Measurements from ENCODE around the gene ZNF691. TPM values are rescaled to one million over a fixed set of nuclear protein-coding genes. Genes with fewer than 3 reads are reported as not detected.
A peak's percentile ranks its signal among the peaks of the same experiment; 100 is the strongest.

The ZNF691 gene
- polyA plus RNA-seq, 1 of the 3 experiments (the other 2 are of a cell fraction), result 7.2 TPM

GRCh38 chr1:42820813-42821212 lies 25.6 kb upstream of the ZNF691 start (continued):
- TF ChIP-seq, protein P1, sequence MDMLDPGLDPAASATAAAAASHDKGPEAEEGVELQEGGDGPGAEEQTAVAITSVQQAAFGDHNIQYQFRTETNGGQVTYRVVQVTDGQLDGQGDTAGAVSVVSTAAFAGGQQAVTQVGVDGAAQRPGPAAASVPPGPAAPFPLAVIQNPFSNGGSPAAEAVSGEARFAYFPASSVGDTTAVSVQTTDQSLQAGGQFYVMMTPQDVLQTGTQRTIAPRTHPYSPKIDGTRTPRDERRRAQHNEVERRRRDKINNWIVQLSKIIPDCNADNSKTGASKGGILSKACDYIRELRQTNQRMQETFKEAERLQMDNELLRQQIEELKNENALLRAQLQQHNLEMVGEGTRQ (IDR thresholded peaks at IDR 0.05; ENCODE audit: borderline replicate concordance, low read depth, low read length), result no peak
- TF ChIP-seq FOXJ3 (CRISPR knock-in tag; IDR thresholded peaks at IDR 0.05) (no peak), SIN3A (IDR thresholded peaks at IDR 0.05; ENCODE audit: borderline replicate concordance, low read depth, low read length) (no peak)

DNA sequence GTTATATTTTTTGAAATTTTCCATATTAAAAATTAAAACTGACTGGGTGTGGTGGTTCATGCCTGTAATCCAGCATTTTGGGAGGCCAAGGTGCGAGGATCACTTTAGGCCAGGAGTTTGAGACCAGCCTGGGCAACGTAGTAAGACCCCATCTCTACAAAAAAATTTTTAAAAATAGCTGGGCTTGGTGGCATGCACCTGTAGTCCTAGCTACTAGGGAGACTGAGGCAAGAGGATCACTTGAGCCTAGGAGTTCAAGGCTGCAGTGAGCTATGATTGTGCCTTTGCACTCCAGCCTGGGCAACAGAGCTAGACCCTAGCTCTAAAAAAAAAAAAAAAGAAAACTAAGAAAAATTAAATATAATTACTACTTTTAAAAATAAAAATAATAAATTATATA lies 24.7 kb upstream of the ZNF691 start:
- TF ChIP-seq, protein P2, sequence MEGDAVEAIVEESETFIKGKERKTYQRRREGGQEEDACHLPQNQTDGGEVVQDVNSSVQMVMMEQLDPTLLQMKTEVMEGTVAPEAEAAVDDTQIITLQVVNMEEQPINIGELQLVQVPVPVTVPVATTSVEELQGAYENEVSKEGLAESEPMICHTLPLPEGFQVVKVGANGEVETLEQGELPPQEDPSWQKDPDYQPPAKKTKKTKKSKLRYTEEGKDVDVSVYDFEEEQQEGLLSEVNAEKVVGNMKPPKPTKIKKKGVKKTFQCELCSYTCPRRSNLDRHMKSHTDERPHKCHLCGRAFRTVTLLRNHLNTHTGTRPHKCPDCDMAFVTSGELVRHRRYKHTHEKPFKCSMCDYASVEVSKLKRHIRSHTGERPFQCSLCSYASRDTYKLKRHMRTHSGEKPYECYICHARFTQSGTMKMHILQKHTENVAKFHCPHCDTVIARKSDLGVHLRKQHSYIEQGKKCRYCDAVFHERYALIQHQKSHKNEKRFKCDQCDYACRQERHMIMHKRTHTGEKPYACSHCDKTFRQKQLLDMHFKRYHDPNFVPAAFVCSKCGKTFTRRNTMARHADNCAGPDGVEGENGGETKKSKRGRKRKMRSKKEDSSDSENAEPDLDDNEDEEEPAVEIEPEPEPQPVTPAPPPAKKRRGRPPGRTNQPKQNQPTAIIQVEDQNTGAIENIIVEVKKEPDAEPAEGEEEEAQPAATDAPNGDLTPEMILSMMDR (IDR thresholded peaks at IDR 0.05), result no peak
- CTCF ChIA-PET, result interaction anchor here (0.6 to 3.4 kb wide), 2 partner anchors 25 to 252 kb away, joined by 3 to 13 read pairs; partner anchors contain the start of gene ZNF691

GRCh38 chr1:42822800-42823392 lies 23.5 kb upstream of the ZNF691 start:
- POLR2A ChIA-PET, result no interaction called here
- H3K4me1 ChIP-seq (ENCODE audit: control insufficient read depth in 1 of 2, insufficient read depth in 2 of 2, low read depth in 1 of 2, low read length in 1 of 2), result peaks cover 19 to 22% of the 10 kb centered on the region in 2 experiments; a peak in 3 of 4 replicates
- no peaks in the 10 kb centered on the region for H3K9me2 ChIP-seq
- H3K27me3 ChIP-seq (ENCODE audit: insufficient read depth), result no peaks in the 10 kb centered on the region
- peak; percentile 43 for DNase-seq
- peak overlapping the region; percentile 63 to 83; a peak in 3 of 4 replicates for H3K27ac ChIP-seq (ENCODE audit: low read depth in 2 of 2, low read length in 1 of 2)
- H3K4me2 ChIP-seq, result no peak overlapping the region
- peaks cover 5% of the 10 kb centered on the region for H3F3A ChIP-seq (replicated peaks; ENCODE audit: insufficient read depth)
- H3K4me3 ChIP-seq (ENCODE audit: low read depth in 2 of 2, low read length in 1 of 2), result no peak overlapping the region
- H3K79me2 ChIP-seq (ENCODE audit: insufficient read depth), result peaks cover 26% of the 10 kb centered on the region
- CTCF ChIA-PET, result interaction anchor here (0.8 to 3.4 kb wide), 4 partner anchors 23 to 251 kb away, joined by 3 to 13 read pairs (median 3); partner anchors contain the start of gene ZNF691
- H2AFZ ChIP-seq (ENCODE audit: low read depth), result no peak overlapping the region
- H3K36me3 ChIP-seq (replicated peaks in 1 of 2; ENCODE audit: control insufficient read depth in 1 of 2, insufficient read depth in 2 of 2, low read length in 1 of 2), result peaks cover 0 to 4% of the 10 kb centered on the region in 2 experiments
- no peak overlapping the region for H3K9ac ChIP-seq
- TF ChIP-seq RAD21 (IDR thresholded peaks at IDR 0.05; ENCODE audit: low read length) (no peak), TEAD4 (IDR thresholded peaks at IDR 0.05; ENCODE audit: borderline replicate concordance, insufficient read depth) (0 out of 2 replicates have a peak, but pooled peaks have one; percentile 13), MXI1 (IDR thresholded peaks at IDR 0.05; ENCODE audit: low read depth, low read length) (0 out of 2 replicates have a peak, but pooled peaks have one; percentile 27), JUND (IDR thresholded peaks at IDR 0.05) (peak; percentile 42), SIN3A (IDR thresholded peaks at IDR 0.05; ENCODE audit: borderline replicate concordance, low read depth, low read length) (no peak), CHD2 (IDR thresholded peaks at IDR 0.05; ENCODE audit: low read length, partially characterized antibody) (peak; percentile 25), PBX3 (IDR thresholded peaks at IDR 0.05) (peak; percentile 87), GATA2 (CRISPR knock-in tag; IDR thresholded peaks at IDR 0.05) (peak; percentile 56), POLR2AphosphoS5 (IDR thresholded peaks at IDR 0.05; ENCODE audit: low read depth, low read length) (peak; percentile 64), TCF12 (IDR thresholded peaks at IDR 0.05) (peak; percentile 96), EP300 (IDR thresholded peaks at IDR 0.05; ENCODE audit: borderline replicate concordance in 1 of 2, low read depth in 1 of 2, low read length in 1 of 2) (peak; percentile 64 to 66; a peak in 3 of 4 replicates), NRF1 (IDR thresholded peaks at IDR 0.05; ENCODE audit: low read depth, low read length) (no peak), YY1 (IDR thresholded peaks at IDR 0.05; ENCODE audit: low read depth) (0 out of 2 replicates have a peak, but pooled peaks have one; percentile 8), GABPA (IDR thresholded peaks at IDR 0.05; ENCODE audit: low read depth) (no peak)
- H3K9me3 ChIP-seq, result no peaks in the 10 kb centered on the region
- WGBS (ENCODE audit: low lambda C conversion rate), result 10% methylated on average over 2 of the region's 2 CpGs
- H4K20me1 ChIP-seq (ENCODE audit: insufficient read depth), result no peaks in the 10 kb centered on the region; the same call in 1 of the 2 replicates

More for the DNA sequence above, 24.7 kb upstream of the ZNF691 start:
- H3K36me3 ChIP-seq (replicated peaks in 1 of 2; ENCODE audit: control insufficient read depth in 1 of 2, insufficient read depth in 2 of 2, low read length in 1 of 2), result peaks cover 0 to 4% of the 10 kb centered on the region in 2 experiments
- WGBS (ENCODE audit: low lambda C conversion rate), result 97% methylated on average over 2 of the region's 2 CpGs
- no peaks in the 10 kb centered on the region; the same call in 1 of the 2 replicates for H4K20me1 ChIP-seq (ENCODE audit: insufficient read depth)
- no peak for DNase-seq
- POLR2A ChIA-PET, result no interaction called here
- H3K9ac ChIP-seq, result no peak overlapping the region
- H3K4me2 ChIP-seq, result no peak overlapping the region
- peaks cover 30% of the 10 kb centered on the region for H3K79me2 ChIP-seq (ENCODE audit: insufficient read depth)
- H3K27ac ChIP-seq (ENCODE audit: low read depth in 2 of 2, low read length in 1 of 2), result no peak overlapping the region
- no peaks in the 10 kb centered on the region for H3K9me3 ChIP-seq
- peaks cover 5% of the 10 kb centered on the region for H3F3A ChIP-seq (replicated peaks; ENCODE audit: insufficient read depth)
- no peak overlapping the region for H2AFZ ChIP-seq (ENCODE audit: low read depth)
- H3K4me1 ChIP-seq (ENCODE audit: control insufficient read depth in 1 of 2, insufficient read depth in 2 of 2, low read depth in 1 of 2, low read length in 1 of 2), result peaks cover 19 to 23% of the 10 kb centered on the region in 2 experiments; a peak in 3 of 4 replicates
- H3K4me3 ChIP-seq (ENCODE audit: low read depth in 2 of 2, low read length in 1 of 2), result no peak overlapping the region
- no peaks in the 10 kb centered on the region for H3K9me2 ChIP-seq
- H3K27me3 ChIP-seq (ENCODE audit: insufficient read depth), result no peaks in the 10 kb centered on the region
